ENCODE data around the gene MPDZ. TPM values are rescaled to one million over a fixed set of nuclear protein-coding genes. Genes with fewer than 3 reads are reported as not detected.

Gene MPDZ
- total and polyA plus RNA-seq, 2 experiments from 2014 or later, result 33.0 to 43.1 TPM

DNA sequence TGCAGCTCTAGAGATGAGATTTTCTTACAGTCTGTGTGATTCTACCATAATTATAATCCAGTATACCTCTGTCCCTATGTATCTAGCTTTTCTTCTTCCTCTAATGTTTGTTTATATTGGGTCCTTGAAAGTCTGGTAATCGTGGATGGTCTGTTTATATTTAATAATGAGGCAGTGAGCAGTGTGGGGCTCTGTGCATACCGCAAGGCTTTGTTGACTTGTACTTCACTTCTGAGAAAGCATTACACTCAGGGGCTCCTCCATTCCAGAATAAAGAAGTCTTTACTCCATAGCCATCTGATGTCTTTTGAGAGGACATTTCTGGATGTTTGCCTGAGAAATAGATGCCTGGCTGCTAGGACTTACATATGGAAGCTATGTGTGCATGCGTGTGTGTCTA lies 4.5 kb upstream of the MPDZ start (continued):
- TF ChIP-seq, protein P1, sequence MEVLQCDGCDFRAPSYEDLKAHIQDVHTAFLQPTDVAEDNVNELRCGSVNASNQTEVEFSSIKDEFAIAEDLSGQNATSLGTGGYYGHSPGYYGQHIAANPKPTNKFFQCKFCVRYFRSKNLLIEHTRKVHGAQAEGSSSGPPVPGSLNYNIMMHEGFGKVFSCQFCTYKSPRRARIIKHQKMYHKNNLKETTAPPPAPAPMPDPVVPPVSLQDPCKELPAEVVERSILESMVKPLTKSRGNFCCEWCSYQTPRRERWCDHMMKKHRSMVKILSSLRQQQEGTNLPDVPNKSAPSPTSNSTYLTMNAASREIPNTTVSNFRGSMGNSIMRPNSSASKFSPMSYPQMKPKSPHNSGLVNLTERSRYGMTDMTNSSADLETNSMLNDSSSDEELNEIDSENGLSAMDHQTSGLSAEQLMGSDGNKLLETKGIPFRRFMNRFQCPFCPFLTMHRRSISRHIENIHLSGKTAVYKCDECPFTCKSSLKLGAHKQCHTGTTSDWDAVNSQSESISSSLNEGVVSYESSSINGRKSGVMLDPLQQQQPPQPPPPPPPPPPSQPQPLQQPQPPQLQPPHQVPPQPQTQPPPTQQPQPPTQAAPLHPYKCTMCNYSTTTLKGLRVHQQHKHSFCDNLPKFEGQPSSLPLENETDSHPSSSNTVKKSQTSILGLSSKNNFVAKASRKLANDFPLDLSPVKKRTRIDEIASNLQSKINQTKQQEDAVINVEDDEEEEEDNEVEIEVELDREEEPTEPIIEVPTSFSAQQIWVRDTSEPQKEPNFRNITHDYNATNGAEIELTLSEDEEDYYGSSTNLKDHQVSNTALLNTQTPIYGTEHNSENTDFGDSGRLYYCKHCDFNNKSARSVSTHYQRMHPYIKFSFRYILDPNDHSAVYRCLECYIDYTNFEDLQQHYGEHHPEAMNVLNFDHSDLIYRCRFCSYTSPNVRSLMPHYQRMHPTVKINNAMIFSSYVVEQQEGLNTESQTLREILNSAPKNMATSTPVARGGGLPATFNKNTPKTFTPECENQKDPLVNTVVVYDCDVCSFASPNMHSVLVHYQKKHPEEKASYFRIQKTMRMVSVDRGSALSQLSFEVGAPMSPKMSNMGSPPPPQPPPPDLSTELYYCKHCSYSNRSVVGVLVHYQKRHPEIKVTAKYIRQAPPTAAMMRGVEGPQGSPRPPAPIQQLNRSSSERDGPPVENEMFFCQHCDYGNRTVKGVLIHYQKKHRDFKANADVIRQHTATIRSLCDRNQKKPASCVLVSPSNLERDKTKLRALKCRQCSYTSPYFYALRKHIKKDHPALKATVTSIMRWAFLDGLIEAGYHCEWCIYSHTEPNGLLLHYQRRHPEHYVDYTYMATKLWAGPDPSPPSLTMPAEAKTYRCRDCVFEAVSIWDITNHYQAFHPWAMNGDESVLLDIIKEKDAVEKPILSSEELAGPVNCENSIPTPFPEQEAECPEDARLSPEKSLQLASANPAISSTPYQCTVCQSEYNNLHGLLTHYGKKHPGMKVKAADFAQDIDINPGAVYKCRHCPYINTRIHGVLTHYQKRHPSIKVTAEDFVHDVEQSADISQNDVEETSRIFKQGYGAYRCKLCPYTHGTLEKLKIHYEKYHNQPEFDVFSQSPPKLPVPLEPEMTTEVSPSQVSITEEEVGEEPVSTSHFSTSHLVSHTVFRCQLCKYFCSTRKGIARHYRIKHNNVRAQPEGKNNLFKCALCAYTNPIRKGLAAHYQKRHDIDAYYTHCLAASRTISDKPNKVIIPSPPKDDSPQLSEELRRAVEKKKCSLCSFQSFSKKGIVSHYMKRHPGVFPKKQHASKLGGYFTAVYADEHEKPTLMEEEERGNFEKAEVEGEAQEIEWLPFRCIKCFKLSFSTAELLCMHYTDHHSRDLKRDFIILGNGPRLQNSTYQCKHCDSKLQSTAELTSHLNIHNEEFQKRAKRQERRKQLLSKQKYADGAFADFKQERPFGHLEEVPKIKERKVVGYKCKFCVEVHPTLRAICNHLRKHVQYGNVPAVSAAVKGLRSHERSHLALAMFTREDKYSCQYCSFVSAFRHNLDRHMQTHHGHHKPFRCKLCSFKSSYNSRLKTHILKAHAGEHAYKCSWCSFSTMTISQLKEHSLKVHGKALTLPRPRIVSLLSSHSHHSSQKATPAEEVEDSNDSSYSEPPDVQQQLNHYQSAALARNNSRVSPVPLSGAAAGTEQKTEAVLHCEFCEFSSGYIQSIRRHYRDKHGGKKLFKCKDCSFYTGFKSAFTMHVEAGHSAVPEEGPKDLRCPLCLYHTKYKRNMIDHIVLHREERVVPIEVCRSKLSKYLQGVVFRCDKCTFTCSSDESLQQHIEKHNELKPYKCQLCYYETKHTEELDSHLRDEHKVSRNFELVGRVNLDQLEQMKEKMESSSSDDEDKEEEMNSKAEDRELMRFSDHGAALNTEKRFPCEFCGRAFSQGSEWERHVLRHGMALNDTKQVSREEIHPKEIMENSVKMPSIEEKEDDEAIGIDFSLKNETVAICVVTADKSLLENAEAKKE (CRISPR knock-in tag; IDR thresholded peaks at IDR 0.05), result no peak
- TF ChIP-seq, protein P2, sequence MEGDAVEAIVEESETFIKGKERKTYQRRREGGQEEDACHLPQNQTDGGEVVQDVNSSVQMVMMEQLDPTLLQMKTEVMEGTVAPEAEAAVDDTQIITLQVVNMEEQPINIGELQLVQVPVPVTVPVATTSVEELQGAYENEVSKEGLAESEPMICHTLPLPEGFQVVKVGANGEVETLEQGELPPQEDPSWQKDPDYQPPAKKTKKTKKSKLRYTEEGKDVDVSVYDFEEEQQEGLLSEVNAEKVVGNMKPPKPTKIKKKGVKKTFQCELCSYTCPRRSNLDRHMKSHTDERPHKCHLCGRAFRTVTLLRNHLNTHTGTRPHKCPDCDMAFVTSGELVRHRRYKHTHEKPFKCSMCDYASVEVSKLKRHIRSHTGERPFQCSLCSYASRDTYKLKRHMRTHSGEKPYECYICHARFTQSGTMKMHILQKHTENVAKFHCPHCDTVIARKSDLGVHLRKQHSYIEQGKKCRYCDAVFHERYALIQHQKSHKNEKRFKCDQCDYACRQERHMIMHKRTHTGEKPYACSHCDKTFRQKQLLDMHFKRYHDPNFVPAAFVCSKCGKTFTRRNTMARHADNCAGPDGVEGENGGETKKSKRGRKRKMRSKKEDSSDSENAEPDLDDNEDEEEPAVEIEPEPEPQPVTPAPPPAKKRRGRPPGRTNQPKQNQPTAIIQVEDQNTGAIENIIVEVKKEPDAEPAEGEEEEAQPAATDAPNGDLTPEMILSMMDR (conservative IDR thresholded peaks at IDR 0.05; ENCODE audit: low read depth in 2 of 2), result no peak
- TF ChIP-seq POLR2AphosphoS5 (IDR thresholded peaks at IDR 0.05; ENCODE audit: low read depth), result no peak

DNA sequence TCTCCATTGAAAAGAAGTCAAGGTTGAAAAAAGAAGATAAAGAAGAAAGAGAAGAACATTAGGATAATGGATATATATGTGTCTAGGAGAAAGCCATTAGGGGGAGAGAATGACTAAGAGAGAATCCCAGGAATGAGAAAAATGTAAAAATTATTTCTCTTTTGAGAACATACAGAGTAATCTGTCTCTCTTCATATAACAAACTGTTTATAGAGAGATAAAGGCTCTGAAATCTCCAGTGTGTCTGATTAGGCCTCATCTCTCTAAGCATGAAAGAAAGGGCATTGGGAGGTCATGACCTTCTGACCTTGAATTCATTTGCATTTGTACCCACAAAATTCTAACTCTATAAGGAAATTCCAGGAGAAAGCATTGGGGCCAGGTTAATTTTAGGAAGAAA lies 3.5 kb upstream of the MPDZ start:
- no peaks in the 10 kb centered on the region for H4K20me1 ChIP-seq (replicated peaks; ENCODE audit: insufficient read depth)
- TF ChIP-seq NANOG (IDR thresholded peaks at IDR 0.05; ENCODE audit: borderline replicate concordance) (no peak), ZNF114 (CRISPR knock-in tag; IDR thresholded peaks at IDR 0.05) (no peak), CREB1 (CRISPR knock-in tag; IDR thresholded peaks at IDR 0.05; ENCODE audit: low read depth) (no peak), POLR2AphosphoS5 (IDR thresholded peaks at IDR 0.05; ENCODE audit: low read depth) (no peak), ZNF331 (CRISPR knock-in tag; IDR thresholded peaks at IDR 0.05; ENCODE audit: low read depth) (no peak), EZH2phosphoT487 (IDR thresholded peaks at IDR 0.05; ENCODE audit: unreplicated experiment) (no peak)
- TF ChIP-seq, protein P2 (conservative IDR thresholded peaks at IDR 0.05; ENCODE audit: low read depth in 2 of 2), result no peak
- TF ChIP-seq, protein P3, sequence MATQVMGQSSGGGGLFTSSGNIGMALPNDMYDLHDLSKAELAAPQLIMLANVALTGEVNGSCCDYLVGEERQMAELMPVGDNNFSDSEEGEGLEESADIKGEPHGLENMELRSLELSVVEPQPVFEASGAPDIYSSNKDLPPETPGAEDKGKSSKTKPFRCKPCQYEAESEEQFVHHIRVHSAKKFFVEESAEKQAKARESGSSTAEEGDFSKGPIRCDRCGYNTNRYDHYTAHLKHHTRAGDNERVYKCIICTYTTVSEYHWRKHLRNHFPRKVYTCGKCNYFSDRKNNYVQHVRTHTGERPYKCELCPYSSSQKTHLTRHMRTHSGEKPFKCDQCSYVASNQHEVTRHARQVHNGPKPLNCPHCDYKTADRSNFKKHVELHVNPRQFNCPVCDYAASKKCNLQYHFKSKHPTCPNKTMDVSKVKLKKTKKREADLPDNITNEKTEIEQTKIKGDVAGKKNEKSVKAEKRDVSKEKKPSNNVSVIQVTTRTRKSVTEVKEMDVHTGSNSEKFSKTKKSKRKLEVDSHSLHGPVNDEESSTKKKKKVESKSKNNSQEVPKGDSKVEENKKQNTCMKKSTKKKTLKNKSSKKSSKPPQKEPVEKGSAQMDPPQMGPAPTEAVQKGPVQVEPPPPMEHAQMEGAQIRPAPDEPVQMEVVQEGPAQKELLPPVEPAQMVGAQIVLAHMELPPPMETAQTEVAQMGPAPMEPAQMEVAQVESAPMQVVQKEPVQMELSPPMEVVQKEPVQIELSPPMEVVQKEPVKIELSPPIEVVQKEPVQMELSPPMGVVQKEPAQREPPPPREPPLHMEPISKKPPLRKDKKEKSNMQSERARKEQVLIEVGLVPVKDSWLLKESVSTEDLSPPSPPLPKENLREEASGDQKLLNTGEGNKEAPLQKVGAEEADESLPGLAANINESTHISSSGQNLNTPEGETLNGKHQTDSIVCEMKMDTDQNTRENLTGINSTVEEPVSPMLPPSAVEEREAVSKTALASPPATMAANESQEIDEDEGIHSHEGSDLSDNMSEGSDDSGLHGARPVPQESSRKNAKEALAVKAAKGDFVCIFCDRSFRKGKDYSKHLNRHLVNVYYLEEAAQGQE (IDR thresholded peaks at IDR 0.05; ENCODE audit: unreplicated experiment), result no peak

More for the DNA sequence above, 3.5 kb upstream of the MPDZ start:
- peaks cover 9% of the 10 kb centered on the region for H3K4me1 ChIP-seq (ENCODE audit: insufficient read depth)
- Mint-ChIP-seq H3K4me1 (peaks cover 2% of the 10 kb centered on the region), H3K9me3 (no peaks in the 10 kb centered on the region), H3K27ac (no peak overlapping the region), H3K36me3 (ENCODE audit: low read depth) (no peaks in the 10 kb centered on the region), H3K4me3 (no peak overlapping the region), H3K27me3 (ENCODE audit: insufficient read depth, low read depth, poor library complexity) (peaks cover 6% of the 10 kb centered on the region)
- H3K4me2 ChIP-seq, result no peak overlapping the region
- H3K4me3 ChIP-seq, result no peak overlapping the region
- H3K79me2 ChIP-seq (replicated peaks; ENCODE audit: insufficient read depth), result peaks cover 2% of the 10 kb centered on the region
- no peak for DNase-seq (ENCODE audit: low spot score)
- no peaks in the 10 kb centered on the region for H3K36me3 ChIP-seq (ENCODE audit: insufficient read depth)
- H3K27me3 ChIP-seq (ENCODE audit: insufficient read depth), result no peaks in the 10 kb centered on the region
- H2AFZ ChIP-seq, result no peak overlapping the region
- no peak for ATAC-seq
- H3F3A ChIP-seq (replicated peaks; ENCODE audit: low read depth), result no peaks in the 10 kb centered on the region
- no peak overlapping the region for H3K27ac ChIP-seq (ENCODE audit: low read depth)
- no peaks in the 10 kb centered on the region for H3K9me2 ChIP-seq (ENCODE audit: insufficient read depth)

Measured in GM23338 (cell line).